Stimulated activated CD8-positive, alpha-beta memory T cell treated with anti-CD3 and anti-CD28 coated beads, Interleukin-4, amount 100 ng/mL, for 24 hours (primary cell): ENCODE results near the gene PIP5K1B.

Source experiments
- DNase-seq: peaks from one replicate; pipeline ENCODE4 v3.0.0-alpha.2; 2020; ENCODE audit warnings: low read depth

PIP5K1B gene

GRCh38 chr9:68738358-68738757, 33.3 kb downstream of the PIP5K1B start:
- no peak for DNase-seq

- no peak for DNase-seq
These were observed 34.7 kb downstream of the PIP5K1B start for GRCh38 chr9:68739621-68740174.

GRCh38 chr9:68740561-68740960, 35.5 kb downstream of the PIP5K1B start:
- no peak for DNase-seq

GRCh38 chr9:68741234-68741633, 36.2 kb downstream of the PIP5K1B start:
- no peak for DNase-seq

GRCh38 chr9:68741704-68742332, 36.8 kb downstream of the PIP5K1B start:
- DNase-seq = no peak

GRCh38 chr9:68742333-68742730, 37.3 kb downstream of the PIP5K1B start:
- DNase-seq = no peak

GRCh38 chr9:68744426-68744825, 39.4 kb downstream of the PIP5K1B start:
- DNase-seq = no peak

GRCh38 chr9:68746525-68746924, 41.5 kb downstream of the PIP5K1B start:
- no peak for DNase-seq

- no peak for DNase-seq
These were observed 42.0 kb downstream of the PIP5K1B start for GRCh38 chr9:68747043-68747533.

GRCh38 chr9:68749135-68749534, 44.1 kb downstream of the PIP5K1B start:
- DNase-seq = no peak

- no peak for DNase-seq
These were observed 44.6 kb downstream of the PIP5K1B start for GRCh38 chr9:68749579-68750159.

- no peak for DNase-seq
These were observed 45.2 kb downstream of the PIP5K1B start for GRCh38 chr9:68750255-68750654.

- DNase-seq = no peak
These were observed 45.7 kb downstream of the PIP5K1B start for GRCh38 chr9:68750786-68751185.

- DNase-seq = no peak
These were observed 46.5 kb downstream of the PIP5K1B start for GRCh38 chr9:68751556-68751955.

- no peak for DNase-seq
These were observed 50.0 kb downstream of the PIP5K1B start for GRCh38 chr9:68755051-68755450.

GRCh38 chr9:68755752-68756151, 50.7 kb downstream of the PIP5K1B start:
- DNase-seq = no peak

- DNase-seq = no peak
These were observed 55.1 kb downstream of the PIP5K1B start for GRCh38 chr9:68759981-68760673.

GRCh38 chr9:68760674-68761333, 55.8 kb downstream of the PIP5K1B start:
- no peak for DNase-seq

- no peak for DNase-seq
These were observed 57.5 kb downstream of the PIP5K1B start for GRCh38 chr9:68762570-68762969.

GRCh38 chr9:68763104-68763503, 58.1 kb downstream of the PIP5K1B start:
- DNase-seq = no peak

- no peak for DNase-seq
These were observed 63.6 kb downstream of the PIP5K1B start for GRCh38 chr9:68768619-68769018.

- DNase-seq = no peak
These were observed 64.8 kb downstream of the PIP5K1B start for GRCh38 chr9:68769852-68770251.

GRCh38 chr9:68771376-68771775, 66.3 kb downstream of the PIP5K1B start:
- DNase-seq = no peak
